H1 (cell line): ENCODE measurements around the gene GUCY2C. TPM values are rescaled to one million over a fixed set of nuclear protein-coding genes. Genes with fewer than 3 reads are reported as not detected.

Experiments used
- CTCF ChIA-PET: fragments of 300-600 bp; sonication (Branson Sonifier 250); formaldehyde crosslinking; loops from one replicate; lab custom pipeline; 2021; ENCODE audit not compliant: partially characterized antibody; lab: Charles Lee
- POLR2A ChIA-PET: fragments of 300-600 bp; sonication (Branson Sonifier 250); formaldehyde crosslinking; loops from one replicate; lab custom pipeline; 2021; ENCODE audit warnings: inconsistent platforms; ENCODE audit not compliant: partially characterized antibody; lab: Charles Lee
- DNase-seq, 2 experiments: peaks; one replicate each; pipeline versions ENCODE4 v3.0.0 to v3.0.0-alpha.2; 2010 to 2022; ENCODE audit warnings: low spot score in 2 of 2, low read depth in 1 of 2, mixed read lengths in 1 of 2
- FAIRE-seq: peaks from 2 replicates; lab custom pipeline; 2011; peaks lifted over from hg19 to GRCh38; lab: Jason Lieb, UNC
- H2AFZ ChIP-seq: 2 replicates; pipeline ENCODE4 v1.8.1; 2012; ENCODE audit warnings: low read length, inconsistent platforms
- H2AK5ac ChIP-seq: 2 replicates; pipeline ENCODE4 v1.6.1; 2013; ENCODE audit warnings: low read depth, low read length
- H2BK120ac ChIP-seq: replicated peaks from 2 replicates; pipeline ENCODE3; 2013; ENCODE audit warnings: low read depth, low read length, inconsistent platforms
- H2BK12ac ChIP-seq: 2 replicates; pipeline ENCODE4 v1.6.1; 2013; ENCODE audit warnings: low read depth, low read length
- H2BK15ac ChIP-seq: 2 replicates; pipeline ENCODE4 v1.6.1; 2013; ENCODE audit warnings: low read length
- H2BK20ac ChIP-seq: 2 replicates; pipeline ENCODE4 v1.6.1; 2013; ENCODE audit warnings: low read length
- H2BK5ac ChIP-seq: 2 replicates; pipeline ENCODE4 v1.6.1; 2013; ENCODE audit warnings: low read depth, low read length
- H3K14ac ChIP-seq: 2 replicates; pipeline ENCODE4 v1.6.1; 2013; ENCODE audit warnings: inconsistent platforms; ENCODE audit not compliant: insufficient read length
- H3K18ac ChIP-seq: 2 replicates; pipeline ENCODE4 v1.6.1; 2013; ENCODE audit warnings: low read length; ENCODE audit errors: extremely low read depth
- H3K23ac ChIP-seq: 2 replicates; pipeline ENCODE4 v1.6.1; 2013; ENCODE audit warnings: inconsistent platforms; ENCODE audit not compliant: insufficient read length
- H3K23me2 ChIP-seq: 2 replicates; pipeline ENCODE4 v1.6.1; 2013; ENCODE audit warnings: low read depth, low read length
- H3K27ac ChIP-seq: 2 replicates; pipeline ENCODE4 v1.6.1; 2011; ENCODE audit warnings: low read depth, low read length, inconsistent platforms
- H3K27me3 ChIP-seq, 4 experiments: replicated peaks in 1 of 4; 1 replicate in 1 of 4; 2 replicates in 3 of 4; pipeline versions ENCODE4 v1.6.1 to v1.8.1; 2011 to 2013; ENCODE audit warnings: low read length in 3 of 4, mild to moderate bottlenecking in 3 of 4, inconsistent platforms in 2 of 4, mixed read lengths in 2 of 4, moderate library complexity in 1 of 4; ENCODE audit not compliant: control insufficient read depth in 3 of 4, insufficient read depth in 3 of 4; ENCODE audit errors: extremely low read depth in 1 of 4
- H3K36me3 ChIP-seq, 4 experiments: 2 replicates each; pipeline versions ENCODE4 v1.6.1 to v1.8.1; 2011 to 2013; ENCODE audit warnings: mild to moderate bottlenecking in 4 of 4, low read length in 3 of 4, moderate library complexity in 2 of 4, control low read depth in 1 of 4, inconsistent platforms in 1 of 4; ENCODE audit not compliant: insufficient read depth in 4 of 4, control insufficient read depth in 2 of 4
- H3K4ac ChIP-seq: replicated peaks from 2 replicates; pipeline ENCODE3; 2013; ENCODE audit warnings: low read length, low read depth, mixed read lengths, inconsistent platforms; ENCODE audit not compliant: insufficient read length
- H3K4me1 ChIP-seq, 4 experiments: replicated peaks in 1 of 4; 1 replicate in 1 of 4; 2 replicates in 3 of 4; pipeline versions ENCODE4 v1.6.1 to v1.8.1; 2011 to 2013; ENCODE audit warnings: low read length in 3 of 4, inconsistent platforms in 2 of 4, mixed read lengths in 1 of 4; ENCODE audit not compliant: insufficient read depth in 4 of 4, control insufficient read depth in 3 of 4
- H3K4me2 ChIP-seq, 2 experiments: 2 replicates each; pipeline versions ENCODE4 v1.6.1 to v1.8.1; 2011 to 2013; ENCODE audit warnings: low read depth in 2 of 2, low read length in 2 of 2, control low read depth in 1 of 2, inconsistent platforms in 1 of 2, mild to moderate bottlenecking in 1 of 2; ENCODE audit not compliant: insufficient read depth in 1 of 2
- H3K4me3 ChIP-seq, 4 experiments: fragments of 200-600, 300-600 bp in 1 of 4; sonication (generic), shearing (Covaris generic), sonication (Bioruptor Twin) in 1 of 4; 2 replicates each; pipeline versions ENCODE4 v1.5.1 to v1.8.1; 2011 to 2016; ENCODE audit warnings: low read length in 4 of 4, low read depth in 3 of 4, control low read depth in 2 of 4, inconsistent platforms in 2 of 4, mild to moderate bottlenecking in 2 of 4, mixed read lengths in 1 of 4, moderate library complexity in 1 of 4; ENCODE audit not compliant: insufficient read depth in 2 of 4; ENCODE audit errors: extremely low read depth in 1 of 4
- H3K56ac ChIP-seq: replicated peaks from 2 replicates; pipeline ENCODE3; 2013; ENCODE audit warnings: low read depth, mild to moderate bottlenecking, mixed read lengths, low read length, inconsistent platforms; ENCODE audit not compliant: insufficient read length
- H3K79me1 ChIP-seq: 2 replicates; pipeline ENCODE4 v1.6.1; 2013; ENCODE audit warnings: low read depth, low read length, control low read depth
- H3K79me2 ChIP-seq, 2 experiments: 2 replicates each; pipeline versions ENCODE4 v1.6.1 to v1.8.1; 2012 to 2013; ENCODE audit warnings: low read length in 2 of 2, mild to moderate bottlenecking in 2 of 2, inconsistent platforms in 1 of 2; ENCODE audit not compliant: insufficient read depth in 2 of 2, control insufficient read depth in 1 of 2
- H3K9ac ChIP-seq, 4 experiments: replicated peaks in 1 of 4; 1 replicate in 1 of 4; 2 replicates in 3 of 4; pipeline versions ENCODE4 v1.6.1 to v1.8.1; 2011 to 2013; ENCODE audit warnings: low read depth in 3 of 4, low read length in 3 of 4, control low read depth in 2 of 4, mild to moderate bottlenecking in 2 of 4, moderate library complexity in 2 of 4, inconsistent platforms in 1 of 4; ENCODE audit errors: extremely low read depth in 1 of 4
- H3K9me3 ChIP-seq, 2 experiments: 2 replicates each; pipeline versions ENCODE4 v1.6.1 to v1.8.1; 2012 to 2013; ENCODE audit warnings: mild to moderate bottlenecking in 2 of 2, moderate library complexity in 2 of 2, control low read depth in 1 of 2, inconsistent platforms in 1 of 2, low read depth in 1 of 2, low read length in 1 of 2, mixed read lengths in 1 of 2; ENCODE audit not compliant: insufficient read depth in 2 of 2
- H4K20me1 ChIP-seq, 2 experiments: replicated peaks in 1 of 2; 2 replicates each; pipeline versions ENCODE3 to v1.8.1; 2011 to 2013; ENCODE audit warnings: inconsistent platforms in 2 of 2, low read length in 2 of 2, mild to moderate bottlenecking in 1 of 2; ENCODE audit not compliant: insufficient read depth in 2 of 2, control insufficient read depth in 1 of 2
- H4K5ac ChIP-seq: 2 replicates; pipeline ENCODE4 v1.6.1; 2013; ENCODE audit warnings: low read length, low read depth, mixed read lengths, inconsistent platforms; ENCODE audit not compliant: insufficient read length
- H4K8ac ChIP-seq: 2 replicates; pipeline ENCODE4 v1.8.0; 2013; ENCODE audit warnings: mild to moderate bottlenecking, moderate library complexity, low read length, inconsistent platforms; ENCODE audit not compliant: insufficient read depth; ENCODE audit errors: extremely low read depth
- H4K91ac ChIP-seq: replicated peaks from 2 replicates; pipeline ENCODE3; 2013; ENCODE audit warnings: low read length, mixed read lengths, inconsistent platforms; ENCODE audit not compliant: insufficient read length
- CHD2 ChIP-seq: IDR thresholded peaks from 2 replicates; pipeline ENCODE4 v1.6.1; 2012; ENCODE audit warnings: low read length, improper control_type of control experiment
- polyA plus RNA-seq, 7 experiments: library from polyadenylated mRNA; depleted of rRNA in 3 of 7; stranded (reverse) in 5 of 7; unstranded in 2 of 7; fragments of >200 nt in 5 of 7; fragments of 200-250 nt in 2 of 7; gene quantifications; 1 replicate in 5 of 7; 2 replicates in 1 of 7; 4 replicates in 1 of 7; pipeline versions ENCODE4 v1.2.1 to v1.2.3, GENCODE V29; 2011 to 2013; ENCODE audit warnings: missing spikeins in 2 of 7, mixed read lengths in 2 of 7
- total RNA-seq: library from RNA; stranded (reverse); fragmentation: NEBNext Ultra II Directional; extraction: Animal tissue kit (Norgen Biotek cat#: 25700); gene quantifications from 2 replicates; pipeline ENCODE4 v1.2.1, GENCODE V29; 2021

The GUCY2C gene
- total and polyA plus RNA-seq, 2 of the 8 experiments (the other 6 are each of a cell fraction or from before 2014, with no cell fraction given) = 1.9 to 3.2 TPM

DNA sequence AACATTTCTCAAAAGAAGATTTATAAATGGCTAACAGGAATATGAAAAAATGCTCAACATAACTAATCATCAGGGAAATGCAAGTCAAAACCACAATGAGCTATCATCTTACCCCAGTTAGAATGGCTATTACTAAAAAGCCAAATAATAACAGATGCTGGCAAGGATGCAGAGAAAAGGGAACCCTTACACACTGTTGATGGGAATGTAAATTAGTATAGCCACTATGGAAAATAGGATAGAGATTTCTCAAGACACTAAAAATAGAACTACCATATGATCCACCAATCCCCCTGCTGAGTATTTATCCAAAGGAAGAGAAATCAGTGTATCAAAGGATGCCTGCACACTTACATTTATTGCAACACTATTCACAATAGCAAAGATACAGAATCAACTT, 58.3 kb downstream of the GUCY2C start:
- Histone ChIP-seq H3K4me3 (no peak overlapping the region), H4K5ac (no peak overlapping the region), H2BK20ac (no peak overlapping the region), H3K56ac (no peak overlapping the region), H2BK15ac (no peak overlapping the region), H3K23ac (no peak overlapping the region), H4K91ac (no peak overlapping the region), H3K9me3 (no peaks in the 10 kb centered on the region), H4K20me1 (no peaks in the 10 kb centered on the region), H2BK5ac (no peak overlapping the region), H3K14ac (no peak overlapping the region), H3K23me2 (no peaks in the 10 kb centered on the region), H2AFZ (no peak overlapping the region), H2BK120ac (no peak overlapping the region), H3K79me2 (no peaks in the 10 kb centered on the region), H3K27ac (no peak overlapping the region), H3K9ac (no peak overlapping the region), H3K4me1 (no peaks in the 10 kb centered on the region), H3K27me3 (no peaks in the 10 kb centered on the region), H2AK5ac (no peak overlapping the region), H3K79me1 (no peaks in the 10 kb centered on the region), H2BK12ac (no peak overlapping the region), H3K18ac (no peak overlapping the region), H3K36me3 (no peaks in the 10 kb centered on the region), H4K8ac (no peak overlapping the region), H3K4me2 (no peak overlapping the region), H3K4ac (no peak overlapping the region)
- TF ChIP-seq CHD2 = no peak
- ChIA-PET POLR2A (interaction anchor here (0.6 kb wide), 1 partner anchor 364 kb away, joined by 3 read pairs; no protein-coding TSS in a partner anchor), CTCF (interaction anchor here (0.8 to 2.7 kb wide), 5 partner anchors 10 to 27 kb away, joined by 4 to 12 read pairs (median 5); no protein-coding TSS in a partner anchor)
- no peak for DNase-seq
- FAIRE-seq = no peak
